Rectal smooth muscle tissue (tissue), 1 donor: Measurements from ENCODE around the gene AQP5.

Experiments
- H3K27ac ChIP-seq: one replicate; pipeline ENCODE4 v1.7.0; 2013; ENCODE audit warnings: low read depth, low read length, inconsistent platforms
- H3K27me3 ChIP-seq: one replicate; pipeline ENCODE4 v1.7.0; 2013; ENCODE audit warnings: low read length; ENCODE audit not compliant: control insufficient read depth, insufficient read depth
- H3K36me3 ChIP-seq: one replicate; pipeline ENCODE4 v1.7.0; 2013; ENCODE audit warnings: low read length; ENCODE audit not compliant: control insufficient read depth, insufficient read depth
- H3K4me1 ChIP-seq: one replicate; pipeline ENCODE4 v1.7.0; 2013; ENCODE audit warnings: low read length; ENCODE audit not compliant: control insufficient read depth, insufficient read depth
- H3K4me3 ChIP-seq: one replicate; pipeline ENCODE4 v1.7.0; 2013; ENCODE audit warnings: low read length
- H3K9ac ChIP-seq: one replicate; pipeline ENCODE4 v1.7.0; 2013; ENCODE audit warnings: low read length

Gene AQP5

GRCh38 chr12:49961111-49961922 is at the start of gene AQP5:
Gene AQP5, plus strand, starts transcription at chr12:49961872. Its CDS starts 146 bp downstream, at chr12:49962018.
- no peaks in the 10 kb centered on the region for H3K36me3 ChIP-seq
- no peaks in the 10 kb centered on the region for H3K4me1 ChIP-seq
- peak within 1 kb of the TSS; percentile 41 for H3K4me3 ChIP-seq
- no peak within 1 kb of the TSS for H3K27ac ChIP-seq
- H3K9ac ChIP-seq = no peak within 1 kb of the TSS
- peaks cover 29% of the 10 kb centered on the region for H3K27me3 ChIP-seq

GRCh38 chr12:49912345-49913255 is 49.1 kb upstream of the AQP5 start:
- Histone ChIP-seq H3K36me3 (no peaks in the 10 kb centered on the region), H3K27me3 (no peaks in the 10 kb centered on the region), H3K27ac (no peak overlapping the region), H3K4me3 (no peak overlapping the region), H3K4me1 (no peaks in the 10 kb centered on the region), H3K9ac (no peak overlapping the region)

GRCh38 chr12:49916129-49916919 is 45.3 kb upstream of the AQP5 start:
- H3K4me1 ChIP-seq = no peaks in the 10 kb centered on the region
- no peak overlapping the region for H3K9ac ChIP-seq
- H3K27ac ChIP-seq = no peak overlapping the region
- no peaks in the 10 kb centered on the region for H3K36me3 ChIP-seq
- no peak overlapping the region for H3K4me3 ChIP-seq
- no peaks in the 10 kb centered on the region for H3K27me3 ChIP-seq

- Histone ChIP-seq H3K4me3 (no peak overlapping the region), H3K4me1 (no peaks in the 10 kb centered on the region), H3K36me3 (no peaks in the 10 kb centered on the region), H3K9ac (no peak overlapping the region), H3K27ac (no peak overlapping the region), H3K27me3 (no peaks in the 10 kb centered on the region)
These were observed 44.4 kb upstream of the AQP5 start for GRCh38 chr12:49917166-49917787.

- H3K27me3 ChIP-seq = no peaks in the 10 kb centered on the region
- no peaks in the 10 kb centered on the region for H3K4me1 ChIP-seq
- no peak overlapping the region for H3K9ac ChIP-seq
- H3K36me3 ChIP-seq = no peaks in the 10 kb centered on the region
- H3K27ac ChIP-seq = no peak overlapping the region
- no peak overlapping the region for H3K4me3 ChIP-seq
These were observed 43.9 kb upstream of the AQP5 start for GRCh38 chr12:49917788-49918173.

GRCh38 chr12:49920241-49920914 is 41.3 kb upstream of the AQP5 start:
- no peak overlapping the region for H3K9ac ChIP-seq
- H3K4me1 ChIP-seq = no peaks in the 10 kb centered on the region
- H3K27ac ChIP-seq = no peak overlapping the region
- H3K36me3 ChIP-seq = no peaks in the 10 kb centered on the region
- H3K4me3 ChIP-seq = no peak overlapping the region
- H3K27me3 ChIP-seq = no peaks in the 10 kb centered on the region

GRCh38 chr12:49920915-49921286 is 40.8 kb upstream of the AQP5 start:
- Histone ChIP-seq H3K36me3 (no peaks in the 10 kb centered on the region), H3K4me1 (no peaks in the 10 kb centered on the region), H3K9ac (no peak overlapping the region), H3K27ac (no peak overlapping the region), H3K4me3 (no peak overlapping the region), H3K27me3 (no peaks in the 10 kb centered on the region)

- Histone ChIP-seq H3K27me3 (no peaks in the 10 kb centered on the region), H3K4me1 (no peaks in the 10 kb centered on the region), H3K27ac (no peak overlapping the region), H3K36me3 (no peaks in the 10 kb centered on the region), H3K4me3 (no peak overlapping the region), H3K9ac (no peak overlapping the region)
These were observed 40.4 kb upstream of the AQP5 start for GRCh38 chr12:49921299-49921698.

- Histone ChIP-seq H3K27me3 (no peaks in the 10 kb centered on the region), H3K27ac (no peak overlapping the region), H3K9ac (no peak overlapping the region), H3K4me3 (no peak overlapping the region), H3K36me3 (no peaks in the 10 kb centered on the region), H3K4me1 (no peaks in the 10 kb centered on the region)
These were observed 39.7 kb upstream of the AQP5 start for GRCh38 chr12:49921936-49922335.

- Histone ChIP-seq H3K27me3 (no peaks in the 10 kb centered on the region), H3K4me3 (no peak overlapping the region), H3K27ac (no peak overlapping the region), H3K9ac (no peak overlapping the region), H3K36me3 (no peaks in the 10 kb centered on the region), H3K4me1 (no peaks in the 10 kb centered on the region)
These were observed 39.2 kb upstream of the AQP5 start for GRCh38 chr12:49922349-49923034.

GRCh38 chr12:49923035-49923644 is 38.5 kb upstream of the AQP5 start:
- Histone ChIP-seq H3K36me3 (no peaks in the 10 kb centered on the region), H3K27ac (no peak overlapping the region), H3K9ac (no peak overlapping the region)

More at GRCh38 chr12:49923035-49923644, 38.5 kb upstream of the AQP5 start:
- no peaks in the 10 kb centered on the region for H3K4me1 ChIP-seq
- no peaks in the 10 kb centered on the region for H3K27me3 ChIP-seq
- H3K4me3 ChIP-seq = no peak overlapping the region
